Raji (cell line): ENCODE data around the gene PDLIM7.

ENCODE experiments used
- POLR2A ChIP-seq: IDR thresholded peaks from 2 replicates; pipeline ENCODE4 v1.6.1; 2011; ENCODE audit warnings: low read depth, low read length, control low read depth; ENCODE audit not compliant: insufficient read depth

PDLIM7 gene

DNA sequence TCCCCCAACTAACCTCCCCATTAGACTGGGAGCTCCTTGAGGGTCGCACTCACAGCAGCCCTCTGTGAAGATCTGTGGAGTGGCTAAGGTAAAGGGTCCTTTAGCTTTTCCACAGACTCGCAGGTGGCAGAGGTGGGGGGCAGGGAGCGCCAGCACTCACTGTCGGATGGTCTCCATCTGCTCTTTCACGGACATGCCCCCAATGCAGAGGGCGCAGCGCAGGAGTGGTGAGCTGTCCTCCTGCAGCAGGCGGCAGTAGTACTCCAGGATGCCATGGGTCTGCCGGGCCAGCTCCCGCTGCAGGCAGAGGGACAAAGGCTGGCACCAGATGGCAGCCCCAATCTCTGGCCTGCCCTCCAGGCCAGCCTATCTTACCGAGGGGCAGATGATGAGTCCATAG lies 17.1 kb upstream of the PDLIM7 start:
- TF ChIP-seq POLR2A = no peak

DNA sequence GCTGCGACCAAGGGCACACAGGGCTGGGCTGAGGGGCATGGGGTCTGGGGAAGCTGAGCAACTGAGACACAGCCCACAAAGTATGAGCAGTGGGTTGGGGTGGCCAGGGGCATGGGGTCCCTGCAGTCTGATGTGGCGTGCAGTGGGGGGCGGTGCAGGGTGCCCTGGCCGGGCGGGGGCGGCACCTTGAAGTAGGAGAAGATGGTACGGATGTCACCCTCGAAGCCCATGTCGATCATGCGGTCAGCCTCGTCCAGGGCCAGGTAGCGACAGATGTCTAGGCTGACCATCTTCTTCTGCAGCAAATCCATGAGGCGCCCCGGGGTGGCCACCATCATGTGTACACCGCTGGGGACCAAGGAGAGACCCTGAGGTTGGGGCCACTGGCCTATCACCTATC lies 16.1 kb upstream of the PDLIM7 start:
- TF ChIP-seq POLR2A = no peak

DNA sequence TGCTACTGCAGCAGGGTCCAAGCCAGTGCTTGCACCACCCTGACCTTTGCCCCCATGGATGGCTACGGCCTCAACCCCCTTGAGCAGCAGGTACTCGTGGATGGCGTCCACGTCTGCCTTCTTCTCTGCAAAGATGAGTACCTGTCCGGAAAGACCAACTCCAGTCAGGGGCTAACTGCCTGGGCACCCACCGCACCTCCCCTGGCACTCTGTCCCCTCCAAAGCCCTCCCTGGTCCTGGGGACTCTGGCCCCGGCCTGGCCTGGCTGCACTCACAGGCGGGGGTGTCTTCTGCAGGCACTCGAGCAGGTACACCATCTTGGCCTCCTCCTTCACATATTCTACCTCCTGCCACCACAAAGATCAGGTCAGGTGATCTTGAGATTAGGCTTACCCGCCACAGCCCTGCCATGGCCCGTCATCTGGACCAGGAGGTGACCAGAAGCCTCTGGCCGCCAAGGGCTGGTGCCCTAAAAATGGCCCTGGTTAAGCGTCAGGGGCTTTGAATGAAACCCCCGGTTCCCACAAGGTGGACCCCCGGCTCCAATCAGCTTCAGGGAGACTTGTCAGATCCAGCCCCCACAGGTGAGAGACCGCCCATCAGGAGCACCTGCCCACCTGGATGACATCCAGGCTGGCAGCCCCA lies 15.5 kb upstream of the PDLIM7 start:
- TF ChIP-seq POLR2A = no peak

DNA sequence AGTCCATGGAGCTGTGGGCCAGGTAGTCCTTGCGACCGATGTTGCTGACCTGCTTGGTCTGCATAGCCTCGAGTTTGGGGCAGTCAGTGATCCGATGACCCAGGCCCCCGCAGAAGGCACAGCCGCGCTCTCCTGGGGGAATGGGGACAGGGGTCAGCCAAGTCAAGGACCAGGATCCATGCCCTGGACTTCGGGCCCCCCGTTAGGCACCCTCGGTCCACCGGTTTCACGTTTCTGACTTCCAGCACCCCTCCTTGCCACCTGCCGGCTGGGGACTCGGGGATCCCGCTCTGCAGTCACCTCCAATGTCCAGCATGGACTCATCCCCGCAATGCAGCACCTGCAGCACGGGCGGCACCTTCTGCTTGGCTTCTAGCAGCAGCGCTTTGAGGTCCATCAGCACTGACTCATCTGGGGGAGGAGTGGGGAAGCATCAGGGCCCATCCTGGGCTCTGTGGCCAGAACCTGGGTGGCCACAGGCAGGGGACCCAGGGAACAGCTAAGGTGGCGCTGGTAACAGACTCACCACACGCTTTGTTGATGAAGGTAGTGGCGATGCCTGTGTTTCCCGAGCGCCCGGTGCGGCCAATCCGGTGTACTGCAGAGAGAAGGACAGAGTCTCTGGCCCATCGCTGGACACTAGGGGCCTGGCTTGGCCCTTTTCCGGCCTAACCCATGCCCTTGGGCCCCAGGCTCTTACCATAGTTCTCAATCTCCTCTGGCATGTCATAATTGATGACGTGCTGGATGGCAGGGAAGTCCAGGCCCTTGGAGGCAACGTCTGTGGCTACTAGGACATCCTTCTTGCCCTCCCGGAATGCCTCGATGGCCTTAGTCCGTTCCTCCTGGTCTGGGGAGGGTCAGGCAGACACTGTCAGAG lies 14.6 kb upstream of the PDLIM7 start:
- no peak for TF ChIP-seq POLR2A

DNA sequence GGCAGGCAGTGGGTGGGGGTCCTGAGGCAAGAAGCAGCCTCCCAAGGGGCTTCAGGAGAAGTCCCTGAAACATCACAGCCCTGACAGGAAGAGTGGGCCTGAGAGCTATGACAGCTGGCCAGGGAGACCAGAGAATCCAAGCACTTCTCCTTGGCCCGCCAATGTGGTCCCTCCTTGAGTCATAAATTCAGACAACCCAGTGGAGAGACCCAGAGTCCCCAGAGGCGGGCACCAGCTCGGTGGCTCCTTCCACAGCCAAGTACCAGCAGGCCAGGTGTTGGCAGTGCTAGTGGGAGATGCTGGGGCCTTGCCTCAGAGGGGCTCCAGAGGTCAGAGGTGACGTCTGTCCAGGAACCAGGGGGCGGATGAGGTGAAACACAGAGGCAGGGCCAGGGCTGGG lies 13.8 kb upstream of the PDLIM7 start:
- no peak for TF ChIP-seq POLR2A

DNA sequence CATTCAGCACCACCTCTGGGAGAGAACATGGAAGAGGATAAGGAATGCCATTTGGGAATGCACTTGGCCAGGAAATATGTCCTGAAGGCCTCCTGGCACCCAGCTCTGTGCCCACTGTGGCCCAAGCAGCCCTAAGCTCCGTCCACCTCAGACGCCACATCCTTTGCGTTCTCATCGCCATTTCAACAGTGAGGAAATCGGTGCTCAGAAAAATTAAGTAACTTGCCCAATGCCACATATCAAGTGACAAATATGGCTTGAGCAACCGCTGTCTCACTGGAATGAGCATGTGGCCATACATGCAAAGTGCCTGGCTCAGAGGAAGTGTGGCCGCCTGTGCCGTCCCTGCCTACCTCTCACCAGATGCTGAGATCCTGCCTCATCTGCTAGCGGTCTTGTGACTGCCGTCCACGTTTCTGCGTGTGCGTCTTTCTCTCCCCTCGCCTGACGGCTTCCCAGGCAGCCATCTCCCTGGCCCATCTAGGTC lies 13.2 kb upstream of the PDLIM7 start:
- TF ChIP-seq POLR2A = peak; percentile 63

DNA sequence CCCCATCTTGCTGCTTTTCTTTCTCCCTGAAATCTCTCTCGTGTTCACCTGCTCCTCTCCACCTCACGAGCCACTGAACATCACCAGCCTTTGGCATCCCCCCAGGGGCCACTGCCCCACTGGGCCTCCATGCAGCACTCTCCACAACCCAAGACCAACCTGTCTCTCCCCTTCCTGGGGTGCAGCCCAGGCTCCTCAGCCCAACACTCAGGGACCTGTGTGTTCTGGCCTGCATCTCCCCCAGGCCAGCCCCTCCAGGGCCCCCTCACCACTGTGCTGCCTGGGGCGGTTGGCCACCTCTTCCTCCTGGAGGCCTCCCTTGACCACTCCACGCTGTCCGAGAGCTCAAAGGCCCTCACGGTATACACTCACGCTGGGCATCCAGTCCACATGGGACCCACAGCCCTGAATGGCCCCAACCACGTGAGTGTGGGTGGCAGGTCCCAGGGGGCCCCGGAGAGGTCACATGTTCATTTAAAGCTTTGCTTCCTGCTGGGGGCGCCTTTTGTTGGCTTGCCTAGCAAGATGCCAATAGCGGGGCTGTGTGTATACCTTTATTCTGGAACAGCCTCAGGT lies 12.7 kb upstream of the PDLIM7 start:
- TF ChIP-seq POLR2A = peak; percentile 44; the same call in 1 of the 2 replicates

DNA sequence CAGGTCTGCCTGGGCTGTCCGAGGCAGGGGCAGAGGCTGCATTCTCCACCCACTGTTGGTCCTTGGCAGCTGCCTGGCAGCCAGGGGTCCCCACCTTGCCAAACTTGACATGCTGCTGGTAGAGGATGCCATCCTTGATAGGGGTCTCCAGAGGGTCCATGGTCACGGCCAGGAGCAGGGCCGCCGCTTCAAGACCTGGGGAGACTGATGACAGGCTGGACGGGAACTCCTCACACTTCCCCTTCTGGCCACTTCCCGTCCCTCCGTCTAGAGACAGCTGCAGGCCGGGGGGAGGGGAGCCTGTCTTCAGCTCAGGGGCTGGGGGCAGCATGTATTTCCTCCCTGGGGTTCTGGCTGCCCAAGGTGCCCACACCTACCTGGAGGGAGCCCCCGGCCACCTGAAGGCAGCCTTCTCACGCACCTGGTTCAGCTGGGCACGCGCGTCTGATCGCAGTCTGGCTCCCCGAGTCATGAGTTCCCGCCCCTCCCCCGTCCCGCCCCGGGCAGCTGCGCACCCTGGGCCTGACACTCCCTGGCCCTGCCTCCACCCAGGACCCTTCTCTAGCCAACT lies 12.1 kb upstream of the PDLIM7 start, which contains the start of gene DOK3:
Gene DOK3 (minus strand): TSS at position 446 of the 571 bp plus-strand sequence. CDS start 286 bp downstream, at position 160.
- no peak; the same call in 1 of the 2 replicates for TF ChIP-seq POLR2A

DNA sequence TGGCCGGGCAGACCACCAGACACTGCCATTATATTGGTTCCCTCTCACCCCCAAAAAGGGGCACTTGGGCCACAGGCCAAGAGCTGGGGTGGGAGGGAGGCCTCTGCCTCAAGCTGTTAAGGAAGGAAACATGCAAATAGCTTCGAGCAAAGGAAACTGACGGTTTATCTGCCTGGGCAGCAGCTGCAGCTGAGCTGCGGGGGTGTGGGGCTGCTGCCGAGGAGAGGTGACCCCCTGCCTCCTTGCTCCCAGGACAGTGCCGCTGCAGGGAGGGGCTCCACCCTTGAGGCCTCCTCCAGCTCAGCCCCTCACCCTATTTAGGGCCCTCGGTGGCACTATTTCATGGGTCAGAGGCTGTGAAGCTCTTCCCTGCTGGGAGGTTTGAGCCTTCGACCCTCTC lies 11.4 kb upstream of the PDLIM7 start:
- peak; percentile 78 for TF ChIP-seq POLR2A

DNA sequence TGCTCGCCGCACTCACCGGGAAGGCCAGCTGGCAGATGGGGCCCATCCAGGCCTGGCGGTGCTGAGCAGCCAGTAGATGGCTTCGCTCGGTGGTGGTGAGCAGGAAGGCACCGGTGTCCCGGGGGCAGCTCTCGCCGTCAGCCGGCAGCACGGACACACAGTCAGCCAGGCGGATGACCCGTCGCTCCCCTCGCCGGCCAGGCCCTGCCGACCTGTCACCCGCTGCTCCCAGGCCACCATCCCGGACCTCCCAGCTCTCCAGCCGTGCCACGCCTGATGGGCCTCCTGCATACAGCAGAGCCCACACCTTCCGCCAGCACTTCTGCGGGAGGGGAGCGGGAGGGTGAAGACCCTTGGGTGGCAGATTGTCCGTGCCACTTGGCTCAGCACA lies 10.8 kb upstream of the PDLIM7 start:
- no peak for TF ChIP-seq POLR2A

DNA sequence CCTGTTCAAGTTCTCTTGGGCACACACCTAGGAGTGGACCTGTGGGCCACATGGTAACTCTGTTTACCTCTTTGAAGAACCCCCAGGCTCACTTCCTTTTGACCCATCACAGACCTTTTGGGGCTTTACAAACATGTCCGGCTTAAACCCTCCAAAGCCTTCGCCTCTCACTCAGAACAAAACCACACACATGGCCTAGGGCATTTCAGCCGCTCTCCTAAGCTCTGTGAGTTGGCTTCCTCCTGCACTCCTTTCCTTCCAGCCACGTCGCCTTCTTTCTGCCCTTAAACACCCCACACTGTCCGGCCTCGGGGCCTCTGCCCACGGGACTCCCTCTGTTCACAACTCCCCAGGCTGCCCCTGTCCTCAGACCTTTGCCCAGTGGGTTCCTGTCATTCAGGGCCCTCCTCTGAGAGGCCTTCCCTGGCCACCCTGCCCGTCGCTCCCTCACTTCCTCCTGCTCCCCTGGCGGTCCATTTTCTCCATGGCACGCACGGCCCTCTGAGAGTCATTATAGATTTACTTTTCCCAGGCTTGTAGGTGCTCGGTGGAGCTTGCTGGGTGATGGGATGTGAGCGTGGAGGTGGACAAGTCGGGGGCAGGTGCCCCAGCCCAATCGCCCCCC lies 10.3 kb upstream of the PDLIM7 start:
- TF ChIP-seq POLR2A = no peak

DNA sequence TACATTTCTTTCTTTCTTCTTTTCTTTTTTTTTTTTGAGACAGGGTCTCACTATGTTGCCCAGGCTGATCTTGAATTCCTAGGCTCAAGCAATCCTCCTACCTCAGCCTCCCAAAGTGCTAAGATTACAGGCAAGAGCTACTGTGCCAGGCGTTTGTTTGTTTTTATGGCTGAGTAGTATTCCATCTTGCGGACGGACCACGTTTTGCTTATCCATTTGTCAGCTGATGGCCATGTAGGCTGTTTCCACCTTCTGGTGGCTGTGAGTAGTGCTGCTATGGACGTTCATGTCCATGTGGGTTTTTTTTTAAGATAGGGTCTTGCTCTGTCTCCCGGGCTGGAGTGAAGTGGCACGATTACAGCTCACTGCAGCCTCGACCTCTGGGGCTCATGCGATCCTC lies 9.8 kb upstream of the PDLIM7 start:
- no peak for TF ChIP-seq POLR2A

DNA sequence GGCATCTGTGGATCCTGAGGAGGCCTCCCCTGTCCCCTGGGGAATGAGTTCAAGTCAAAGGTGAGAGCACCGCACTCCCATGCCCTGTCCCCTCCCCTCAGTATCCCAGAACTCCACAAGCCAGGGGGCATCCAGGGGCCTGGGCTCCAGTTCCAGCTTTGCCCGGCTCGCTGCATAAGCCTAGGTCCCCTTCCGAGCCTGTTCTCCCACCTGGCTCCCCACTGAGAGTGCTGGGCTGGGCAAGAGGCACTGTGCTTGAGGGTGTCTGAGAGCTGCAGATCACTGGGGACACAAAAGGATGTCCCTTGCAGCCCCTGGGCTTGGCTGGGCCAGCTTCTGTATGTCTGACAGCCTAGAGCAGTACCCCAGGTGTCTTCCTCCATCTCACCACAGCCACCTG lies 7.7 kb upstream of the PDLIM7 start:
- TF ChIP-seq POLR2A = no peak

DNA sequence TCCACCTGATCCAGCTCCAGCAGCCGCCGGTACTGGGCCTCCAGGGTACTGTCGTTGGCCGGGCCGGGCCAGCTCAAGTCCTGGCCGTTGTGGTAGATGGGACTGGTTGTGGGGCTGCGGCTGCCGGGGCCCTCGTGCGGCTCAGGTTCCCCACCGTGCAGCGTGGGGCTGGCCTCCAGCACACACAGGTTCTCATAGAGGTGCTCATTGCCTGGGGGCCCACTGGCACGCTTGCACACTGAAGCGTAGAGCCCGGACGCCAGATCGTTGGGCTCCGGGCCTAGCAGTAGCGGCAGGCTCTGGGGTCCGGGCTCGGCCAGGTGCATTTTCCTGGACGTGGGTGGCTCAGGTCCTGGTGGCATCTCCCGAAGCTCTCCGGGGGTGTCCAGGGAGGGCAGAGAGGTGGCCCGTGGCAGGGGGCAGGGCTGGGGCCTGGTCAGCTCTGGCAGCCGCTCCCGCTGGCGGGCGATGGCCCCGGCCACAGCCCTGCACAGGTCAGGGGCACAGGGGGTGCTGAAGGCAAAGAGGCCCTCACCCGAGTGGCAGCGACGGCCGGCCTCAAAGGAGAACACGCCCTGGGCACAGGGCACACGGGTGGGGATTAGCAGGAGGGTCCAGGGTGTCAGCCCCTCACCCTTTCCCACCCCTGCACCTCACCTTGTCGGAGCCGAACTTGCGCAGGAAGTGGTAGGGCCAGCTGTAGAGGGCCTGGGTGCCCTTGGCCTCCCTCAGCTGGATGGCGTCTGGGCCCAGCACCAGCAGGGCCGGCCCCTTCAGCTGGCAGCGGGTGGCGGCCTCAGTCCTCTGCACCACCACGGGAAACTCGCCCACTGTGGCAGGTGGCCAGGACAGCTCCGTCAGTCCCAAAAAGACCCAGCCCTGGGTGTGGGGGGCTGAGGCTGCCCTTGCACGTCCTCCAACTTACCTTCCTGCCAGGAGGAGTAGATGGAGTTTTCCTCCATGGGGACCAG lies 7.0 kb upstream of the PDLIM7 start:
- TF ChIP-seq POLR2A = no peak
